Measurements from ENCODE around the gene HNRNPD.
"Not testable (repeated sequence)": the region's sequence is repeated elsewhere in the genome, so short reads cannot be mapped to it uniquely, and the experiment has no call there.

The HNRNPD gene

DNA sequence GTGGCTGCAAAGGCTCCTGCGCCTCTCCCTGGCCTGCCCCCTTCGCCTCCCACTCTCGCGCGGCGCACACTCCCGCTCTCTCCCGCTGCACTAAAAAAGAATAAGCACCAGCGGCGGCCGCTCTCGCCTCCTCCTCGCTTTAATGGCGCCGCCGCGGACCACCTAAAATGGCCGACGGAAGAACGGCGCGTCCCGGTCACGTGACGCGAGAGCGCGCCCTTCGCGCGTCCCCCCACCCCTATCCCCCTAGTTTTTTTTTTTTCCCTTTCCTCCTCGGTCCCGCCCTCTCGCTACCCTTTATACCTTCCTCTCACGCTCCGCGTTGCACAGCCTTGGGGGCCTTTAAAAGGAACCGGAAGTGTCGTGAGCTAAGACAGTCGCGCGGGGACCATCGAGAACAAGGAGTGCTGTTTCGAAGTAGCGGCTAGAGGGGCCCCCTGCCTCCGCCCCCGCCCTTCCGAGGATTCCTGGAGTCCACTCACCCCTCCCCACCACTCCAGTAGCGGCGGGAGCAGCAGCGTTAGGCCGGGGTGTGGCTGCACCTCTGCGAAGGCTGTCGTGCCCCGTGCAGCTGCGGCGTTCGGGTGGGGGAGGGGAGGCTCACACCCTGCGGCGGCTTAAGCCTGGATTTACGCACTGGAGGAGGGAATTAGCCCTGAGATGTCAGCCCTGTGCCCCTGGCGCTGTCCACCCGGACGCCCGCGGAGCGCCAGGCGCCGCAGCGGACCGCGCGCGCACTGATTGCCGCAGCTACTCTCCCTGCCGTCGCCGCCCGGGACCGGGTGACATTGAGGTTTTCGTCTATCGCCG is at the start of gene HNRNPD:
HNRNPD (minus strand) TSS at position 176 of the 810 bp plus-strand sequence. CDS start 313 bp downstream, outside the sequence.
- peak; percentile 98 for DNase-seq

DNA sequence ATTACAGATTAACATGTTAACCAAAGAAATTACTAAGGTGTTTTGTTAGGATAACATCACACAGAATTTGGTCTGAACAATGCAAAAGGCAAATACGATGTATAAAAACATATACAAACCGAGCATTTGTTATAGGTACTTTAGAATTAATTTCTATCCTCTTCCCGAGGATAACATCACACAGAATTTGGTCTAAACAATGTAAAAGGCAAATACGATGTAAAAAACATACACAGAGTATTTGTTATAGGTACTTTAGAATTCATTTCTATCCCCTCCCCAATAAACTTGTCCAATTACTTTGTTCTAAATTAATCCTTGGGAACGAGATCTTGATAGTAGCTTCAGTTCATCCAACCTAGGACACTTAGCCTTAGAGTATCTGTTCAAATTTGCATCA is 48.8 kb upstream of the HNRNPD start:
- DNase-seq: no peak

- DNase-seq: no peak
Observed at GRCh38 chr4:82421796-82422560, 48.2 kb upstream of the HNRNPD start.

GRCh38 chr4:82419451-82419850 is 45.7 kb upstream of the HNRNPD start:
- DNase-seq: no peak

GRCh38 chr4:82415922-82416365 is 42.2 kb upstream of the HNRNPD start:
- no peak for DNase-seq

DNA sequence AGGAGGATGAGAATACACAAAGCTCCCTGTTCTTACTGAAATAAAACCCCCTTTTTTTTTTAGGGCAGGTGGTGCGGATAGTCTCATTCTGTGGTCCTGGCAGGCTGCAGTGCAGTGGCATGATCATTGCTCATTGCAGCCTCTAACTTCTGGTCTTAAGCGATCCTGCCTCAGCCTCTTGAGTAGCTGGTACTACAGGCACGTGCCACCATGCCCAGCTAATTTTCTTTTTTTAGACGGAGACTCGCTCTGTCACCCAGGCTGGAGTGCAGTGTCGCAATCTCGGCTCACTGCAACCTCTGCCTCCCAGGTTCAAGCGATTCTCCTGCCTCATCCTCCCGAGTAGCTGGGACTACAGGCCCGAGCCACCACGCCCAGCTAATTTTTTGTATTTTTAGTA is 41.3 kb upstream of the HNRNPD start:
- not testable (repeated sequence) for DNase-seq

DNA sequence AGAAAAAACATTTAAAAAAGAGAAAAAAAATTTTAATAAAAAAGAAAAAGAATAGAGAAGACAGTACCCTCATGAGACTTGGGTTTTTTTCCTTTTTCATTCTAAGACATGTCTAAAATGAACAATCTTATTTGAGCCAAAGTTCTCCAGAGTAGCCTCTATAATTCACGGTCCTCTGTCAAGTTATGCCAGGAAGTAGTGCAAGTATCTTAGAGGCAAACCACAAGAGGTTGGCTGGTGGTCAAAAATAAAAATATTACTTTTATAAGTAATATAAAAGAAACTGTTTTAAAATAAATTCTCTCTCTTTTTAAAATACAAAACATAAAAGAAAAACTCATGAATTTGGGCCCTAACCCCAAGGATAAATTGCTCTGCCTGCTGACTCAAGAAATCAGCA is 29.9 kb upstream of the HNRNPD start:
- no peak for DNase-seq

GRCh38 chr4:82402196-82402775 is 28.5 kb upstream of the HNRNPD start:
- DNase-seq: no peak

- no peak for DNase-seq
Observed at GRCh38 chr4:82401600-82401999, 27.8 kb upstream of the HNRNPD start.

GRCh38 chr4:82398263-82398662 is 24.5 kb upstream of the HNRNPD start:
- peak; percentile 31 for DNase-seq

DNA sequence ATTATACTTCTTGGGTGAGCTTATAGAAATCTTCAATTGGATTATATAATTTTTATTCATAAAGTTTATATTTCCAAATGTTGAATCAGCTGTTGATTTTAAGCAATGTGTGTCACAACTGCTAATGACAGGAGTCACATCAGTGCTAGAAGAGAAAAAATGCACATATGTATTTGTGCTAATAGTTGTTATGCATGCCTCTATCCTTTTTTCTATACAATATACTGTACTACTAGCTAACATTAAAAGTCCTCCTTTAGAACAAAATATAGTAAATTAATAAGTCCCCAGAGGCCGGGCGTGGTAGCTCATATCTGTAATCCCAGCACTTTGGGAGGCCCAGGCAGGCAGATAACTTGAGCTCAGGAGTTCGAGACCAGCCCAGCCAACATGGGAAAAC is 23.7 kb upstream of the HNRNPD start:
- DNase-seq: no peak

GRCh38 chr4:82394896-82395295 is 21.1 kb upstream of the HNRNPD start:
- DNase-seq: no peak

DNA sequence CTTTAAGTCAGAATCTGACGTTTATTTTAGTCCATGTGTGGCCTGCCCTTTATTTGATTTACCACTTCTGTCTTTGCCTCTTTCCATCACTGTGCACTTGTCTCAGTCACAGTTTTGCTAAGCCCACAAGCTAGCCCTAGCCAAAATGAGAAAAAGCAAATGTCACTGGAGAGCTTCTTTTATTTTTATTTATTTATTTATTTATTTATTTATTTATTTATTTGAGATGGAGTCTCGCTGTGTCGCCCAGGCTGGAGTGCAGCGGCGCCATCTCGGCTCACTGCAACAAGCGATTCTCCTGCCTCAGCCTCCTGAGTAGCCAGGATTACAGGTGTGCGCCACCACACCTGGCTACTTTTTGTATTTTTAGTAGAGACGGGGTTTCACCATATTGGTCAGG is 16.3 kb upstream of the HNRNPD start:
- DNase-seq: not testable (repeated sequence)

DNA sequence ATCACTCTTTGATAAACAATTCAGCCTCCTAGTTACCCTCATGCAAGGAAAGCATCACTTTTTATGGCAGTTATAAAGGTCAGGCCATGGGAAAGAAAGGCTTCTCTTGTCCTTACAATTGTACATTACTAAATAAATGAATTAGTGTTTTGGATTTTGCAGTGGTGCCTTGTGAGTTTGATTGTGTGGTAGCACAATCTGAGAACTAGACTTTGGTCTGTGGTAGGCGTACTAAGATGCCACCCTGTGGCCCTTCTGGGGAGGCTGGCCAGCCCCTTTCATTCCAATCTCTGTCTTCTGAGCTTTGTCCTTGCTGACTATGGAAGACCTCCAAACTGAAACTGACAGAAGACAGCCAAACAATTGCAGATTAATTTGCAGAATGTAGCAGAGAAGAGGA is 14.6 kb upstream of the HNRNPD start:
- DNase-seq: no peak

- DNase-seq: not testable (repeated sequence)
Observed at GRCh38 chr4:82386312-82386711, 12.5 kb upstream of the HNRNPD start.

- DNase-seq: no peak
Observed at GRCh38 chr4:82382751-82383150, 9.0 kb upstream of the HNRNPD start.

GRCh38 chr4:82381661-82382296 is 8.0 kb upstream of the HNRNPD start:
- DNase-seq: no peak

- no peak for DNase-seq
Observed at GRCh38 chr4:82381235-82381634, 7.4 kb upstream of the HNRNPD start.

- DNase-seq: no peak
Observed at GRCh38 chr4:82380831-82381230, 7.0 kb upstream of the HNRNPD start.

GRCh38 chr4:82380344-82380743 is 6.6 kb upstream of the HNRNPD start:
- DNase-seq: no peak

- DNase-seq: no peak
Observed at GRCh38 chr4:82376109-82376508, 2.3 kb upstream of the HNRNPD start.

- no peak for DNase-seq
Observed at GRCh38 chr4:82373486-82373815, 340 bp downstream of the HNRNPD start.

All from NCI-H2171 treated with DMSO at 0.1 percent for 48 hours (cell line).